Hippocampal formation (tissue), 2 donors: ENCODE results near the gene PRODH2.

Experiments used
- DNase-seq, 2 donors: peaks; one replicate each; lab custom pipeline; 2025; lab: John Stamatoyannopoulos, UW

PRODH2 gene

DNA sequence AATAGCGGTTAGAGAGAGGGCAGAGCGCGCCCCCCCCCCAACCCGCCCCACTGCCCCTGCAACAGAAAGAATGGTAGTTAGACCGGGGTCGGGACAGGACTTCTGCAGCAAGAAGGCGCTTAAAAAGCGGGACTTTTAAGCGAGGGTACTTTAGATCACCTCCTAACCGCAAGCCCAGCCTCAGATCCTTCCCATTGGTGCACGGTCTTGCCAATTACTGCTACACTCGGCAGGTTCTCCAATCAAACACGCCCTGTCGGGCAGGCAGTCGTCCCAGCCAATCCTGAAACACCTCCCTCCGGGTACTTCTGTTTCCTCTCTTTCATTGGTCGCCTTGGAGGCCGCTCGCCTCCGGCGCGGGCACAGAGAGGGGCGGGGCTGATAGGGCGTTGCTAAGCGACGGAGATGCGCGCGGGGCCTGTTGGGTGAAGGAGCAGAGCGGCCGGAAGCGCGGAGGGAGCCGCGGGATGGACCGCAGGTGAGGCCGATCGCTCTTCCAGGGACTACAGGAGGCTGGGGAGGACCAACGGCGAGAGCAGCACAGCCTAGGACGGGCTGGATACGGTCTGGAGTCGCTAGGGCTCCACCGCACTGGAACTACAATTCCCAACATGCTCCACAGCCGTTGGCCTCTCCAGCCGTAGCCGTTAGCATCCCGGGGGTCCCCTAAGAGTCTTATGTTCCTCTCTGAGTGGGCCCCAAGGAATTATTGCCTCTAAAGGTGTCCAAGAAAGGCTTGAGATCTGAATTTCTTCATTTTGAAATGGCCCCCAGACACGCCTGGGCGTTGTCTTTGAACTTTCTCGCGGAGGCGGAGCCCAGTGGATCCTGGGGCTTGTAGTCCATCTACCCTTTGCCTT lies 54.7 kb downstream of the PRODH2 start, which contains the start of gene PROSER3:
Gene PROSER3, plus strand, starts transcription at position 428 of the 860 bp plus-strand sequence. Its CDS starts 40 bp downstream, at position 468.
- peak; percentile 99 for DNase-seq

DNA sequence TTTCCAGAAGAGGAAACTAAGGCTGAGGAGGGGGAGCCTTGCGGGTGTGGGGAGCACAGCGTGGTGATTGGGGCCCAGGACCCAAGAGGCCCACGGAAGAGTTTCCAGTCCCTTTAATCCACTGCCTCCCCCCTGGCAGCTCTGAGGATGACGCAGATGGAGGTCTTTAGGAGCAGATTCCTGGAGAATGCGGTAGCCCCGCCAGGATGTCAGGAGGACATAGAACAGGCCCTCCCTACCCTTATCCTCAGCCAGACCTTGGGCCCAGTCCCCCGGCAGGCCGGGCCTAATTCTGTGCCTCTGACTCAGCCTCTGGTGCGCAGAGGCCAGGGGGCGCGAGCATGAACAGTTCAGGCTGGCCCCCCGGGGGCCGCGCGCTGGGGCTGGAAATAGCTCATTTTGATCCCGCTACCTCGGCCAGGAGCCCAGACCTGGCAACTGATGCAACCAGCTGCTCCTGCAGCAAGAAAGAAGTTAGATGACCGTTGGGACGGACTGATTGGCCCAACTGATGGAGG lies 55.4 kb downstream of the PRODH2 start:
- DNase-seq, result peak in 1 of 2 donors; percentile 66

DNA sequence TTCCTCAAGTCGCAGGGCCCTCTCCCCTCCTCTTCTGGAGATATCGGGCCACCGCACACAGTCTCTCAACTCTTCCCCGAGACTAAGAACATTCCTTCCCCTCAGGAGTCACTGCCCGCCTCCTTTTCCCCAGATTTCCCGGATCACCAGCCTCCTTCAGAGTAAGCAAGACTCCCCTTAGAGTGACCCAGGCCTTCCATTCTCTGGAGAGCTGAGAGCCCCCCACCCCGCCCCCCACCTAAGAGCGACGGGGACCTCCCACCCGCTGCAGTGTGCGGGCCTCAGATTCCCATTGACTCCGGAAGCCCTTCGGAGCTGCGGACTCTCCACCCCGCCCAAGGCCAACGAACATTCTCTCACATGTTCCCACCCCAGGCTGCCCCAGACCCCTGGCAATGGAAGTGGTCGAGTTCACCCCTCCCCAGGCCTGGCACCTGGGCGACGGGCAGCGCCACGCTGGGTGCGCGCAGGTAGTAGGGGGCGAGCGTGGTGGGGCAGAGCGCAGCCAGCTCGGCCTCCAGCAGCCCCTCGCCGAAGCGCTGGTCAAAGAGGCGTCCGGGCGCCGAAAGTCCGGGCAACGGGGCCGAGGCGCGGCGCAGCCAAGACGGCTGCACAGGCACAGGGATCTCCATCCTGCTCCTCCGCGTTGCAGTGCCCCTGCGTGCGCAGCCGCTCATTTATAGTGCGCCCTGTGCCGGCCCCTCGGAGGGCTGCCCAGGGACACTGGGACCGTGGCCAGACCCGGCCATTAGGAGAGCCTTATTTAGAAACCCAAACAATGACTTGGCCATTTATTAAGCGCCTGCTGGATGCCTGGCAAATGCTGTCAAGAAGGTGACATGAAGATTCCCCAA lies 56.0 kb downstream of the PRODH2 start, which contains the start of gene HSPB6:
Gene HSPB6, minus strand, starts transcription at position 653 of the 854 bp plus-strand sequence. Its CDS starts 21 bp downstream, at position 632.
- DNase-seq, result peak in 1 of 2 donors; percentile 35

DNA sequence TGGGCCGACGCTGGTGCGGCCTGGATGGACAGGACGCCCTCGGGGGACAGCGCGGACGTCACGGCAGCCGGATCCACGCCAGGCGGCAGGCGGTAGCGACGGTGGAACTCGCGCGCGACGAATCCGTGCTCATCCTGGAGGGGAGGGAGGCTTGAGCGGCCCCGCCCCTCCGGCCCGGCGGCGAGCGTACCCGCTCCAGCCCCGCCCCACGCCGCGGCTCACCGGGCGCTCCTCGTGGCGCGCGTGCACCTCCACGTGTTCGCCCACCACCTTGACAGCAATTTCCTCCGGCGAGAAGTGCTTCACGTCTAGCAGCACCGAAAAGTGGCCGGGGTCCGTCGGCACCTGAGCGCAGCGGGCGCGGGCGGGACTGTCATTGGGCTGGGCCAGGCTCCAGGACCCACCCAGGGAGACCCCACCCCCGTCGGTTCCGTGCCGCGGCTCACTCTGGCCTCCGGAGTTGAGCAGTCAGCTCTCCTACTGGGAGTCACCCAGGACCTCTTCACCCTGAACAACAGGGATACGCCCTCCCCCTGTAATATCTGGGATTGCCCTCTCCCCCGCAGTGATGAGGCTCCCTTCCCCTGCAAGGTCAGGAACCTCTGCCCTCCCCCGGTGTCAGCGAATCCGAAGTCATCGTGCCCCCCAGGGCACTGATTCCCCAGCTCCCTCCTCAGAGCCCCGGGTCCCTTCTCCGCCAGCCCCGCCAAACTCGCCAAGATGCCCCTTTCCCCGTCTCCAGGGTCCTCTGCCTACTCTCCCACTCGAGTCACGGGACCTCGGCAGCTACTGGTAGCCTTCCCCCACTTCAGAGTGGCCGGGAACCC lies 56.9 kb downstream of the PRODH2 start:
- DNase-seq, result no peak

DNA sequence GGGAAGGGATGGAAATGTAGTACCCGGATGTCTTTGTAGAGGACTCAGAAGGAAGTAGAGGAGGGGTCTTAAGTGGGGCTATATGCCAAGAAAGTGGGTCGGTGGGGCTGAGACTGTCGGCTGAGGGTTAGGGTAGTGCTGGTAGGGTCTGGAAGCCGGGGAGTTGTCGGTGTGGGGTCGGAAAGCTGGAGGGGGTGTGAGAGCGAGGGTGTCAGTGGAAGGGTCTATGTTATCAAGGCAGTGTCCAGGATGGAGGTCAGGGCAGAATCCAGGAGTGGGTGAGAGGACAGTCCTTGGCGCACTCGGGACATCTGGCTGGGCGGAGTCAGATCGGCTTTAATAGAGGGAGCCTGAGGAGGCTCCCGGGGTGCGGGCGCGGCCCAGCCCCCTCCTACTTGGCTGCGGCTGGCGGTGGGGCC lies 57.5 kb downstream of the PRODH2 start:
- no peak for DNase-seq

DNA sequence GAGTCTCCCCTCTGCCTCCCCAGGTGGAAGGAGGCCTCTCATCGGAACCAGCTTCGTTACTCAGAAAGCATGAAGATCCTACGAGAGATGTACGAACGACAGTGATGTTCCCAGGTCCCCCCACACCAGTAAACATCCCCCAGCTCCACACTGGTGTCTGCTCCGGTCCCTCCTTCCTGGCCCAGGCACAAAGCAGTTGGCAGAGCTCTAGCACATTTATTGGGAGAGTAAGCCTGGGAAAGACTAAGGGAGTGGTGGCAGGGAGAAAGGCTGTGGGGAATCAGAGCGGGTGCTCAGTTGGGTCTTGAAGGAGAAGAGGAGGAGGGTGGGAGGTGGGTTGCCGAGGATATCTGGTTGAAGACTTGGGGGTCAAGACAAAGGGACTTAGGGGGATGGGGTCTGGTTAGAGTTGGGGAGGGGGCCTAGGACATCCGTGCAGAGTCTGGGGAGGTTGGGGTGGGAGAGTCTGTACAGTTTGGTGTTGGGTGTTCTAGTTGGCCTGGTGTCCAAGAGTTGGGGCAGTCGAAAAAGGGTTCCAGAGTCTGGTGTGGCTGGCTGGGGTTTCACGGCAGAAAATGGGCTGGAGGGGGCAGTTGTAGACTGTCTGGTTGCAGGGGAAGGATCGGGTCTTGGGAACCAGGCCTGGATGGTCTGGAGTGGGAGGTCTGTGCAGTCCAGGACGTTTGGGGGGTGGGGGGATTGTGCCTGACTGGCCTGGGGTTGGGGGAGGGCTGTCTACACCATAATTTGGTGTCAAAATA lies 58.1 kb downstream of the PRODH2 start:
- DNase-seq, result no peak

DNA sequence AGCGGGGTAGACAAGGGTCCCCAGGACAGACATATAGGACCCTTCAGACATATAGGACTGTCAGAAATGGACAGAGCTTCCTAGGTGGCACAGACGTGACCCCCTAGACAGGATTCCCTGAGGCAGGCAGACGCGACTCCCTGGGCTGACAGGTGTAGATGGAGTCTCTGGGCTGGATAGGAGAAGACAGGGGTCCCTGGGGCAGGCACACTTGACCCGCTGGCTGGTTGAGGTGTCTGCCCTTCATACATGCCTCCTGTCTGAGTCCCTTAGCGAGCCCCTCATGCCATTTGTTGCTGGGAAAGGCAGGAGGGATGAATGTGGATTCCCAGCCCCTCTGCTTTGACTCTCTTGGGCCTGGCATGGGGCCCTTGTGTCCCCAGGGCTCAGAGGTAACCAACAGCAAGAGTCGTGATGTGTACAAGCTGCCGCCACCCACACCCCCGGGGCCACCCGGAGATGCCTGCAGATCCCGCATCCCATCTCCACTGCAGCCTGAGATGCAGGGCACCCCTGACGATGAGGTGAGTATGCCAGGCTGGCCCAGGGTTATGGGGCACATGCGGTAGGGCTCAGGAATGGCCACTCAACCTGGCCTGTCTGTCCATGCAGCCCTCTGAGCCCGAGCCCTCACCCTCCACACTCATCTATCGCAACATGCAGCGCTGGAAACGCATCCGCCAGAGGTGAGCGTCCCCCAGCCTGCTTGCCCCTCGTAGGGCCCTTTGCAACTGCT lies 58.8 kb downstream of the PRODH2 start:
- no peak for DNase-seq

DNA sequence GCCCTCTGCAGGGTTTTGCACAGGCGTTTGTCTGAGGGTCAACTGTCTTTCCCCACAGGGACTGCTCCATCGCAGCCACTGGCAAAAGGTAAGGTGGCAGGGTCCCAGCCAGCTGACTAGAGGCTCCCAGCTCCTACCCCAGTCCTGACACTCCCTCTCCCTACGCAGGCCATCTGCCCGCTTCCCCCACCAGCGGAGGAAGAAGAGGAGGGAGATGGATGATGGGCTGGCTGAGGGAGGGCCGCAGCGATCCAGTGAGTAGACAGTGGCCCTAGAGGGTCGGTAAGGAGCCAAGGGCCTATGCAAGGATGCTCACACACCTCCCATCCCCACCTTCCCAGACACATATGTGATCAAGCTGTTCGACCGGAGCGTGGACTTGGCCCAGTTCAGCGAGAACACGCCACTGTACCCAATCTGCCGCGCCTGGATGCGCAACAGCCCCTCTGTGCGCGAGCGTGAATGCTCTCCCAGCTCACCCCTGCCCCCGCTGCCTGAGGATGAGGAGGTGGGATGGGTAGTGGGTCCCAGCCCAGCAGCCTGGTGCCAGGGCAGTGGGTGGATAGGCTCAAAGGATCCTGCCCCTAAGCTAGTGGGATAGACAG lies 59.8 kb downstream of the PRODH2 start:
- no peak for DNase-seq

DNA sequence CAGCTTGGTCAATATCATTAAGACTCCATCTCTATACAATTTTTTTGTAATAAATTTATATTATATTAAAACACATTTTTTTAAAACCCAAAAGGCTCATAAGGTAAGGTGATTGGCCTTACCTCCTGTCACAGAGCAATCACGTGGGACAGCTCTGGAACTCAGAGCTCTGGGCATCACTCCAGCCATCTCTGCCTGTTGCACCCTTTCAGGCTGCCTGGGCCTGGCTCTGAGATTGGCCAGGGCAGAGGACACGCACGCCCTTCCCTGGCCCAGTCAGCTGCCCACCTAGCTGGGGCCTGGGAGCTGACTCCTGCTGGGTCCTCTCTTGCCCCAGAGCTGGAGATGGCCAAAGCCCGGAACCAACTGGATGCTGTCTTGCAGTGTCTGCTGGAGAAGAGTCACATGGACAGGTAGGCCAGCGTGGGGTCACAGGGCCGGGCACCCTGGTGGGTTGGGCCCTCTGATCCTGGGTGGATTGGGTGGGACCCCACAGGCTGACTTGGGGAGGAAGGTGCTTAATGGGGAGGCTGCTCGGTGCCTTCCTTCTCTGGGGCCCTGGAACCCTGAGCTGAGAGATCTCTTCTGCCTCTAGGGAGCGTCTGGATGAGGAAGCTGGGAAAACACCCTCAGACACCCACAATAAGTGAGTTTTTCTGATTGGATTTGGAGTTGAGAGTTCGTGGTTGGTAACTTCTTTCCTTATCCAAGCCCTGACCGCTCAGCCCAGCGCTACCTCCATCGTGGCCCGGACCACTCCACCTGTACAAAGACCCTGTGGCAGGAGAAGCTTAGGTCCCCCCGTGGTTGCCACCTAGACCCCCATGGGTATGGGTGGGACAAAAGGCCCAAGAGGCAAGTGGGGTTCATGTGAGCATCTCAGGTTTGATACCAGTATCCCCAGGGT lies 60.6 kb downstream of the PRODH2 start:
- DNase-seq, result no peak

DNA sequence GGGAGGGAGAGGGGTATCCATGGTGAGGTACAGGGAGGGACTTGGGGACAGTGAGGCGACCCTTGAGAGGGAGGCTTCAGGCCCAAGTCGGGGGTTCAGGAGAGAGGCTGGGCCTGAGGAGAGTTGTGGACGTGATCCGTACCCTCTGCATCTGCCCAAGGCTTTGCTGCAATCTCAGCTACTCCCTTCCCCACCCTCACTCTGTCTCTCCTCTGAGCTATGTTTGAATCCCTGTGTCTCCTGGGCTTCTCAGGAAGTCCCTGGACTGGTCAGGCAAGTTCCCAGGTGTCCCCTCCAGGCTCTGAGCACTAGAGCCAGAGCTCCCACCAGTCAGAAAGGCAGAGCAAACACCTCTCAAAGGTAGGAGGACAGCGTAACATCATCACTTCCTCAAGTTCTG lies 62.5 kb downstream of the PRODH2 start:
- no peak for DNase-seq
